Measurements from ENCODE around the gene SH3RF1.

SH3RF1 gene

DNA sequence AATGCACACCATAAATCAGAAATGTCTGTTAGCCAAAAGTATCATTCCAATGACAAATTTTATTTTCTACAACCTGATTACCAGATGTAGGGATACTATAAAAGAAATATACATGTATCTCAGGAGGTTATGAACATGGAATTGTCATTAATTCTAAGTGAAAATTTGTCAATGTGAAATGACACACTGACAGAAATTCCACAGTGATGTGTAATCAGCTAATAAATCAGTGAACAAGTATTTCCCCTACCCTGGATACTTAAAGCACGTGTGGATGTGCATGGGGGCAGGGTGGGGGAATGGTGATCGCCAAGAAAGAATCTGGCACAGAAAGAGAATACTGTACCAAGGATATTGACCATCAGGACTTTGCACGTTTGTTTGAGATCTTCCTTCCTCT lies 123.6 kb downstream of the SH3RF1 start:
- Histone ChIP-seq H3K36me3 (ENCODE audit: control insufficient read depth, insufficient read depth, low read length) (no peaks in the 10 kb centered on the region), H3K4me3 (replicated peaks; ENCODE audit: low read depth, low read length) (no peak overlapping the region), H3K27me3 (replicated peaks; ENCODE audit: control insufficient read depth, insufficient read depth, low read length) (no peaks in the 10 kb centered on the region)
- DNase-seq (ENCODE audit: extremely low read depth, insufficient read length): no peak
- TF ChIP-seq, protein P1, sequence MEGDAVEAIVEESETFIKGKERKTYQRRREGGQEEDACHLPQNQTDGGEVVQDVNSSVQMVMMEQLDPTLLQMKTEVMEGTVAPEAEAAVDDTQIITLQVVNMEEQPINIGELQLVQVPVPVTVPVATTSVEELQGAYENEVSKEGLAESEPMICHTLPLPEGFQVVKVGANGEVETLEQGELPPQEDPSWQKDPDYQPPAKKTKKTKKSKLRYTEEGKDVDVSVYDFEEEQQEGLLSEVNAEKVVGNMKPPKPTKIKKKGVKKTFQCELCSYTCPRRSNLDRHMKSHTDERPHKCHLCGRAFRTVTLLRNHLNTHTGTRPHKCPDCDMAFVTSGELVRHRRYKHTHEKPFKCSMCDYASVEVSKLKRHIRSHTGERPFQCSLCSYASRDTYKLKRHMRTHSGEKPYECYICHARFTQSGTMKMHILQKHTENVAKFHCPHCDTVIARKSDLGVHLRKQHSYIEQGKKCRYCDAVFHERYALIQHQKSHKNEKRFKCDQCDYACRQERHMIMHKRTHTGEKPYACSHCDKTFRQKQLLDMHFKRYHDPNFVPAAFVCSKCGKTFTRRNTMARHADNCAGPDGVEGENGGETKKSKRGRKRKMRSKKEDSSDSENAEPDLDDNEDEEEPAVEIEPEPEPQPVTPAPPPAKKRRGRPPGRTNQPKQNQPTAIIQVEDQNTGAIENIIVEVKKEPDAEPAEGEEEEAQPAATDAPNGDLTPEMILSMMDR (IDR thresholded peaks at IDR 0.05; ENCODE audit: insufficient read depth, low read length, poor library complexity, severe bottlenecking): no peak

DNA sequence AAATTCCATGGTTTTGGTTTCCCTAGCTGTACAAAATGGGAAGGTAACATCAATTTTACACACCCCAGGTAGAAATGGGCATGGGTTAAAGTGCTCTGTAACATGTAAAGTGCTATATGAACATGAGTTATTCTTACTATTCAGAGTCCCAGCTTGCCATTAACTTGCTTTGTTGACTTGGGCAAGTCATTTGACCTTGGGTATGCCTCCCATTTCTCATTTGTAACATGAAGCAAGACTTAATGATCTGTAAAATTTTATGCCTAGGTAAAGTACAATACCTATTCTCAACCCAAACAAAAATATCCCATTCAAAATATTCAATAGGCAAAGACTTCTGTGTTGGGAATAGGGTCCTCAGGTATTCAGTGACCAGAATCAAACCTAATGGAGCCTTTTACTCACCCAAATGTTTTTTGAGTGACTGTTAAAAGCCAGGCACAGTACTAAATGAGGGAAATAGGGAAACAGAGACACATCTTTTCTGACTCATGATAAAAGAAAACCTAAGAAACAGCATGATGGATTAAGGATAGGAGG lies 126.6 kb downstream of the SH3RF1 start:
- H3K4me3 ChIP-seq (replicated peaks; ENCODE audit: low read depth, low read length): no peak overlapping the region
- no peaks in the 10 kb centered on the region for H3K36me3 ChIP-seq (ENCODE audit: control insufficient read depth, insufficient read depth, low read length)
- TF ChIP-seq, protein P1 (IDR thresholded peaks at IDR 0.05; ENCODE audit: insufficient read depth, low read length, poor library complexity, severe bottlenecking): no peak
- no peaks in the 10 kb centered on the region for H3K27me3 ChIP-seq (replicated peaks; ENCODE audit: control insufficient read depth, insufficient read depth, low read length)
- no peak for DNase-seq (ENCODE audit: extremely low read depth, insufficient read length)

DNA sequence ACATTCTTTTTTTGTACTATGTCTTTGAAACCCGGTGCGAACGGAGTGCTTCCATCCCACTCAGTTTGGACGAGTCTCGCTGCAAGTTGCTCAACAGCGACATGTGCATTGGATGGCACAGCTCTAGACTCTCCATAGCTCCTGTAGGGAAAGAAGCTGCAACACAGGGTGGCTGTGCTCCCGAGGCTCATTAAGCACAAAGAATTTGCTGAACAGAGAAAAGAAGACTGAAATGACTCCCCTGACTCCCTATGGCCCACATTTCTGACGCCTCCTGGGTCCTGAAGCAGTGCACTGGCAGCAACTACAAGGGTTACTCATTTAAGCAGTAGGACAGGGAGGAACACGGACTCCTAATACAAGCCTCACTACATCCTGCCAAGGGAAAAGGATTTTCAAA lies 127.4 kb downstream of the SH3RF1 start:
- no peaks in the 10 kb centered on the region for H3K36me3 ChIP-seq (ENCODE audit: control insufficient read depth, insufficient read depth, low read length)
- no peaks in the 10 kb centered on the region for H3K27me3 ChIP-seq (replicated peaks; ENCODE audit: control insufficient read depth, insufficient read depth, low read length)
- DNase-seq (ENCODE audit: extremely low read depth, insufficient read length): no peak
- TF ChIP-seq, protein P1 (IDR thresholded peaks at IDR 0.05; ENCODE audit: insufficient read depth, low read length, poor library complexity, severe bottlenecking): no peak
- no peak overlapping the region for H3K4me3 ChIP-seq (replicated peaks; ENCODE audit: low read depth, low read length)

DNA sequence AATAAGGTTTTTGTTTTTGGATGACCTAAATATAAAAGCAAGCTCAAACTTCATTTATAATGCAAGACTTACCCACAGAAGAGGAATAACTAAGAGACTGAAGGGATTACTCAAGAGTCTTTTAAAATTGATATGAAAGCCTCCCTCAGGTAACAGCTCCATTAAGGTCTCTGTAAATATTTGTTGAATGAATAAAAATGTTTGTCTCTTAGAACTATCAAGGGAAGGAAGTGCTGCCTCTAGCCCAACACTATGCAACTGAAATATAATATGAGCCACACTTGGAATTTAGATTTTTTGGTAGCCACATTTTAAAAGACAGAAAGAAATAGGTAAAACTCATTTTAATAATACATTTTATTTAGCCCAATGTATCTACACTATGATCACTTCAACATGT lies 127.8 kb downstream of the SH3RF1 start:
- H3K4me3 ChIP-seq (replicated peaks; ENCODE audit: low read depth, low read length): no peak overlapping the region
- no peaks in the 10 kb centered on the region for H3K36me3 ChIP-seq (ENCODE audit: control insufficient read depth, insufficient read depth, low read length)
- DNase-seq (ENCODE audit: extremely low read depth, insufficient read length): no peak
- TF ChIP-seq, protein P1 (IDR thresholded peaks at IDR 0.05; ENCODE audit: insufficient read depth, low read length, poor library complexity, severe bottlenecking): no peak
- no peaks in the 10 kb centered on the region for H3K27me3 ChIP-seq (replicated peaks; ENCODE audit: control insufficient read depth, insufficient read depth, low read length)

DNA sequence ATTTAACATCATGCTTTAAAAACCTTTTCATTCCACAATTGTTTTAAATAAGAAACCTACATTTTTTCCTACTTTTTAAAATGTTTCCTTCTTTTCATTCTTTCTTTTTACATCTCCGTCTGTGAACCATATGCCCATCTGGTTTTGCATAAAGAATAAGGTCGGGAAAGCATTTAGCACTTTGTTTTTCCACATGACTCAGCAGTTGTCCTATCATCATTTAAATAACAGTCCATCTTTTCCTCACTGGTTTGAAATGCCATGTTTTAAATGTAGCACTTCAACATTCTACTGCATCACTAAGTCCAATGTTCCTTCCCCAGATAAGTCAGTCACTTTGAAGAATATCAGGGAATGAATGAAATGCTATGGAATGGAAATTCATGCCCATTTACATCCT lies 128.4 kb downstream of the SH3RF1 start:
- TF ChIP-seq, protein P1 (IDR thresholded peaks at IDR 0.05; ENCODE audit: insufficient read depth, low read length, poor library complexity, severe bottlenecking): no peak
- H3K4me3 ChIP-seq (replicated peaks; ENCODE audit: low read depth, low read length): no peak overlapping the region
- DNase-seq (ENCODE audit: extremely low read depth, insufficient read length): no peak
- H3K27me3 ChIP-seq (replicated peaks; ENCODE audit: control insufficient read depth, insufficient read depth, low read length): no peaks in the 10 kb centered on the region
- no peaks in the 10 kb centered on the region for H3K36me3 ChIP-seq (ENCODE audit: control insufficient read depth, insufficient read depth, low read length)

DNA sequence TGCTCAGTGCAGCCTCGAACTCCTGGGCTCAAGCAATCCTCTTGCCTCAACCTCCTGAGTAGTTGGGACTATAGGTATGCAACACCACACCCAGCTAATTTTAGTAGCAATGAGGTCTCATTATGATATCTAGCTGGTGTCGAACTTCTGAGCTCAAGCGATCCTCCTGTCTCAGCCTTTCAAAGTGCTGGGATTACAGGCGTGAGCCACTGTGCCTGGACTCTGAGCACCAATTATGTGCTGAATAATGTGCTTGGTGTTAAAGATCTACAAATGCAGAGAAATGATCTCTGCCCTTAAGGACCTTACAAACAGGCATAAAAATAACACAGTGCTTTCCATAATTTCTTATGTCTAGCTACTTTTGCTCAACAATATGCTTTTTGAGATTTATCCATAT lies 131.7 kb downstream of the SH3RF1 start:
- peaks cover 3% of the 10 kb centered on the region for H3K36me3 ChIP-seq (ENCODE audit: control insufficient read depth, insufficient read depth, low read length)
- H3K4me3 ChIP-seq (replicated peaks; ENCODE audit: low read depth, low read length): no peak overlapping the region
- TF ChIP-seq, protein P1 (IDR thresholded peaks at IDR 0.05; ENCODE audit: insufficient read depth, low read length, poor library complexity, severe bottlenecking): no peak
- DNase-seq (ENCODE audit: extremely low read depth, insufficient read length): no peak
- no peaks in the 10 kb centered on the region for H3K27me3 ChIP-seq (replicated peaks; ENCODE audit: control insufficient read depth, insufficient read depth, low read length)
